Measurements from ENCODE around the gene KLK14. TPM values are rescaled to one million over a fixed set of nuclear protein-coding genes. Genes with fewer than 3 reads are reported as not detected.

The KLK14 gene
- total RNA-seq, 1 experiment from 2014 or later = 0.26 TPM

DNA sequence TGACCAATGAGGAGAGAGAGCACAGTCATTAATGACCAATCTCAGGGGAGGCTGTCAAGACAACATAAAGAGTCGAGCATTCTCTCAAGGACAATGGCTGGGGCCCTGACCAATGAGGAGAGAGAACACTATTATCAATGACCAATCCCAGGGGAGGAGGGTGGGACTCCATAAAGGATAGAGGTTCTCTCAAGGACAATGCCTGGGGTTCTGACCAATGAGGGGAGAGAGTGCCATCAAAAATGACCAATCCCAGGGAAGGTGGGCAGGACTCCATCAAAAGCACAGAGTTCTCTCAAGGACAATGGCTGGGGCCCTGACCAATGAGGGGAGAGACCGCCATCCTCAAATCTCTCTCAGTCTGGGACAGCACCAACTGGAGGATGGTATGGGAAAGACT is 53.0 kb downstream of the KLK14 start:
- TF ChIP-seq, protein P1, sequence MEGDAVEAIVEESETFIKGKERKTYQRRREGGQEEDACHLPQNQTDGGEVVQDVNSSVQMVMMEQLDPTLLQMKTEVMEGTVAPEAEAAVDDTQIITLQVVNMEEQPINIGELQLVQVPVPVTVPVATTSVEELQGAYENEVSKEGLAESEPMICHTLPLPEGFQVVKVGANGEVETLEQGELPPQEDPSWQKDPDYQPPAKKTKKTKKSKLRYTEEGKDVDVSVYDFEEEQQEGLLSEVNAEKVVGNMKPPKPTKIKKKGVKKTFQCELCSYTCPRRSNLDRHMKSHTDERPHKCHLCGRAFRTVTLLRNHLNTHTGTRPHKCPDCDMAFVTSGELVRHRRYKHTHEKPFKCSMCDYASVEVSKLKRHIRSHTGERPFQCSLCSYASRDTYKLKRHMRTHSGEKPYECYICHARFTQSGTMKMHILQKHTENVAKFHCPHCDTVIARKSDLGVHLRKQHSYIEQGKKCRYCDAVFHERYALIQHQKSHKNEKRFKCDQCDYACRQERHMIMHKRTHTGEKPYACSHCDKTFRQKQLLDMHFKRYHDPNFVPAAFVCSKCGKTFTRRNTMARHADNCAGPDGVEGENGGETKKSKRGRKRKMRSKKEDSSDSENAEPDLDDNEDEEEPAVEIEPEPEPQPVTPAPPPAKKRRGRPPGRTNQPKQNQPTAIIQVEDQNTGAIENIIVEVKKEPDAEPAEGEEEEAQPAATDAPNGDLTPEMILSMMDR (conservative IDR thresholded peaks at IDR 0.05) = no peak
- no peak overlapping the region for H3K14ac ChIP-seq (ENCODE audit: insufficient read depth, low read length)
- Mint-ChIP-seq H3K4me3 (no peak overlapping the region), H3K9me3 (no peaks in the 10 kb centered on the region; a peak in 1 of 5 replicates), H3K36me3 (ENCODE audit: insufficient read depth in 1 of 3, low read depth in 3 of 3) (no peaks in the 10 kb centered on the region), H3K4me1 (peaks cover 24 to 41% of the 10 kb centered on the region in 2 experiments), H3K27me3 (ENCODE audit: low read depth) (peaks cover 11% of the 10 kb centered on the region), H3K27ac (no peak overlapping the region)
- no peak overlapping the region for H3K4ac ChIP-seq (ENCODE audit: low read depth, low read length)
- H3K27ac ChIP-seq (ENCODE audit: insufficient read length, low read depth, low read length) = no peak overlapping the region
- WGBS (ENCODE audit: extremely low coverage, insufficient read length, low lambda C conversion rate) = no CpG with 5 or more reads among the region's 2 CpGs
- H3K56ac ChIP-seq (ENCODE audit: insufficient read length, low read depth, low read length) = no peak overlapping the region
- H3K9ac ChIP-seq (ENCODE audit: extremely low read depth, insufficient read length, low read length) = no peak overlapping the region
- no peaks in the 10 kb centered on the region for H3K79me2 ChIP-seq (ENCODE audit: insufficient read depth, low read length)
- no peaks in the 10 kb centered on the region for H3K23me2 ChIP-seq (ENCODE audit: insufficient read length, low read depth, low read length, poor library complexity, severe bottlenecking)
- no peak overlapping the region for H2BK12ac ChIP-seq (ENCODE audit: insufficient read length, low read depth, low read length)
- no peaks in the 10 kb centered on the region for H3K27me3 ChIP-seq (ENCODE audit: insufficient read depth, low read length)
- no peaks in the 10 kb centered on the region for H3K79me1 ChIP-seq (ENCODE audit: insufficient read depth, low read depth, low read length, poor library complexity, severe bottlenecking)
- H3T11ph ChIP-seq (ENCODE audit: low read length) = no peak overlapping the region
- H2BK20ac ChIP-seq (ENCODE audit: low read depth, low read length, poor library complexity, severe bottlenecking) = no peak overlapping the region
- H4K20me1 ChIP-seq (ENCODE audit: control insufficient read depth, insufficient read depth, insufficient read length) = no peaks in the 10 kb centered on the region
- no peak overlapping the region for H2BK15ac ChIP-seq (ENCODE audit: low read depth, low read length)
- no peak overlapping the region for H2AFZ ChIP-seq (ENCODE audit: low read length)
- H2BK5ac ChIP-seq (ENCODE audit: insufficient read length, low read length) = no peak overlapping the region
- no peak overlapping the region for H3K18ac ChIP-seq (ENCODE audit: insufficient read length, low read depth, low read length)
- no peak overlapping the region for H4K5ac ChIP-seq (ENCODE audit: insufficient read length, low read depth, low read length)
- H3K4me2 ChIP-seq (ENCODE audit: insufficient read depth, insufficient read length, low read length) = no peak overlapping the region
- DNase-seq = no peak
- H2AK5ac ChIP-seq (ENCODE audit: insufficient read length, low read length) = no peak overlapping the region
- no peak overlapping the region for H2BK120ac ChIP-seq (ENCODE audit: low read depth, low read length, poor library complexity, severe bottlenecking)
- no peaks in the 10 kb centered on the region for H3K4me1 ChIP-seq (ENCODE audit: insufficient read depth, low read length)
- H3K23ac ChIP-seq (ENCODE audit: insufficient read length, low read depth, low read length) = no peak overlapping the region
- H4K91ac ChIP-seq (ENCODE audit: insufficient read length, low read depth, low read length) = no peak overlapping the region
- no peaks in the 10 kb centered on the region for H3K9me3 ChIP-seq (ENCODE audit: control insufficient read depth, low read depth, low read length)
- H4K8ac ChIP-seq (replicated peaks; ENCODE audit: insufficient read length, low read depth, low read length) = no peak overlapping the region

Other genes starting within 250 kb of the KLK14 start
- not detected in 2 replicates for gene KLK15, start 249.3 kb downstream of the KLK14 start, total RNA-seq (2021)
- not detected in 2 replicates for gene KLK3, start 228.0 kb downstream of the KLK14 start, total RNA-seq (2021)
- gene KLK2, start 209.4 kb downstream of the KLK14 start, total RNA-seq (2021) = not detected in 2 replicates
- 0.48 TPM in 1 of 2 replicates, not detected in the other for gene KLK4, start 171.5 kb downstream of the KLK14 start, total RNA-seq (2021)
- not detected in 2 replicates for gene KLK5, start 129.8 kb downstream of the KLK14 start, total RNA-seq (2021)
- 2.6 and 3.4 TPM in 2 replicates for gene KLK6, start 113.3 kb downstream of the KLK14 start, total RNA-seq (2021)
- gene KLK7, start 99.0 kb downstream of the KLK14 start, total RNA-seq (2021) = 0.13 and 0.52 TPM in 2 replicates
- gene KLK8, start 81.3 kb downstream of the KLK14 start, total RNA-seq (2021) = 2.7 and 2.9 TPM in 2 replicates
- gene KLK10, start 63.2 kb downstream of the KLK14 start, total RNA-seq (2021) = 1.3 and 1.4 TPM in 2 replicates
- gene KLK11, start 56.3 kb downstream of the KLK14 start, total RNA-seq (2021) = not detected in 2 replicates
- gene KLK12, start 47.9 kb downstream of the KLK14 start, total RNA-seq (2021) = not detected in 2 replicates
- 3.0 and 4.2 TPM in 2 replicates for gene KLK13, start 17.8 kb downstream of the KLK14 start, total RNA-seq (2021)
- gene CTU1, start 25.5 kb upstream of the KLK14 start, total RNA-seq (2021) = 8.0 and 8.8 TPM in 2 replicates
- gene SIGLEC9, start 42.0 kb upstream of the KLK14 start, total RNA-seq (2021) = not detected in 2 replicates
- gene SIGLEC7, start 59.4 kb upstream of the KLK14 start, total RNA-seq (2021) = not detected in 2 replicates
- 0.09 and 0.35 TPM in 2 replicates for gene CD33, start 142.2 kb upstream of the KLK14 start, total RNA-seq (2021)
- not detected in 2 replicates for gene SIGLECL1, start 168.2 kb upstream of the KLK14 start, total RNA-seq (2021)
- 41.4 and 42.3 TPM in 2 replicates for gene IGLON5, start 228.8 kb upstream of the KLK14 start, total RNA-seq (2021)

Measured in H9 (cell line).